NCI-H1092 treated with DMSO at 0.1 percent for 48 hours (cell line): ENCODE measurements around the gene NDUFV3.
"Not testable (repeated sequence)": the region's sequence is repeated elsewhere in the genome, so short reads cannot be mapped to it uniquely, and the experiment has no call there.

Source experiments
- DNase-seq: peaks from one replicate; lab custom pipeline; 2025; lab: John Stamatoyannopoulos, UW

The NDUFV3 gene

GRCh38 chr21:42857216-42857615 is 35.9 kb upstream of the NDUFV3 start:
- no peak for DNase-seq

DNA sequence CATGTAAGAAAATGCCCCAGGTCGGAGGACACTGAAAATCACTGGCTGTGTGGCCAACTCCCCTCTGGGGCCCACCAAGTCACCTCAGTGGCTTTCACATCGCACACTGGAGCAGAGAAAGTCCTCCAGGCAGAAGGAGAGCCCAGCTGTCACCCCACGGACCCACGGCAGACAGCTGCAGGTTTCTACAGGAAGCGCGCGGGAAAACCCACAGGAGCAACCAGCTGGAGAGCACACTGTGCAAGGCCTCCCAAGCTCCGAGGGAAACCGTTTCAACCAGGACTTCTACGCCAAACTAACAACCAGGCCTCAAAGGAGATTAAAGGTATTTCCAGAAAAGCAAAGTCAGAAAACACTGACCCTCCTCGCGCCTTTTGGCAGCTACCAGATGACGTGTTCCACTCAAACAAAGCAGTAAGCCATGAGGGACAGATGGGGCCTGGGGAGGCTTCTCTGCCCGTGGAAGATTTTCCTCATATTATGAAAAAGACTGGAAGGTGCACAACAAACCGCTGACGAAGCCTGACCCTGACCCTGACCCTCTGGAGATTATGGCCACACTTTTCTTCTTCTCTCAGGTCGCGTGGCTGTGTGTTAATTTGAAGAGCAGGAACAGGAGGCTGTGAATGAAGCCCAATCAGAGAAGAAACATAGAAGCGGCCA is 34.8 kb upstream of the NDUFV3 start:
- no peak for DNase-seq

DNA sequence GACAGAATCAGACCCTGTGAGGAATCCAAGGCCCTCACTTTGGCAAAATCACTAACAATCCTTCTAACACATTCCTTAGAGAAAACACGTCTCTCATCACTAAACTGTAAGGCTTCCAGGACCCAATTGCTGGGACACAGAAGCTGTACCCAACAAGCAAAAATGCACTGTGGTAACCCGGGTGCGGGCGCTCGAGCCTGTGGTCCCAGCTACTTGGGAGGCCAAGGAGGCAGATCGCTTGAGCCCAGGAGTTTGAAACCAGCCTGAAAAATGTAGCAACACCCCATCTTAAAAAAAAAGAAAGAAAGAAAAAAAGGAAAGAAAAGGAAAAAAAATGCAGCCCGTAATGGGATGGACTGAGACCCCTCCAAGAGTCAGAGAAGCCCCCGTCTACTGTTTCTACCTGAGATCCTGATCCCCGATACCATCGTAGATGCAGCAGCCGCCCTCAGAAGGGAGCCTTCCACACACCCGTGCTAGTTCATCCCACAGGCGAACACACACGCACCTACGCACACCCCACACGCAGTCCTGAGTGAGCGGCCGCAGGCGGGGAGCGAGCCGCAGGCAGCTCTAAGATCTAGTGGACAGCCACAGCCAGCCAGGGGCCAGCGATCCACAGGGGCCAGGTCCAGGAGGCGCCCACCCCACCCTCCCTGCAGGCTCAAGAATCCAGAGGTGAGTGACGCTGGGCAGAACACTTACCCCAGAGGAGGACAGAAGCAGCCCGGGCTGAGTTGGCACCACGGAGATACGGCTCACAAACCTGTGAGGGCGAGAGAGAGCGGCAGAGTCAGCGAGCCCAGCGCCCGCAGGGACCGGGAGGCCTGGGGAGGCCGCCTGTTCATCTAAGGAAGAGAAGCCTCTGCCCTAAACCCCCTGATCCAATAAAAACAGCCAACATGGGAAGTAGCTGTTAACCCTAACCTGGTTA is 33.9 kb upstream of the NDUFV3 start:
- no peak for DNase-seq

DNA sequence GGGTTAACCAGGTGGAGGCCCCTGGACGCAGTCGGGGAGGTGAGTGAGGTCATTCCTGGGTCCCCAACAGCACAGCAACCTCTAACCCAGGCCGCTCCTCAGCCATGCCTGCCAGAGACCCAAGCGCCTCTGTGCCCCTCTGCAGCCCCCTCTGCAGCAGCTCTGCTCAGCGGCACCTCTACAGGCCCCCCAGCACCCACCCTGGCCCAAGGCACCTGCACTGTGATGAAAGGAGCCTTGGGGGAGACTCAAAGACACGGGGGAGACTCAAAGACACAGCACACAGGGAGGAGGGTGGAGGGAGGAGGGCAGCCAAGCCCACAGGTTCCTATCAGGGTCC is 33.2 kb upstream of the NDUFV3 start:
- DNase-seq: no peak

DNA sequence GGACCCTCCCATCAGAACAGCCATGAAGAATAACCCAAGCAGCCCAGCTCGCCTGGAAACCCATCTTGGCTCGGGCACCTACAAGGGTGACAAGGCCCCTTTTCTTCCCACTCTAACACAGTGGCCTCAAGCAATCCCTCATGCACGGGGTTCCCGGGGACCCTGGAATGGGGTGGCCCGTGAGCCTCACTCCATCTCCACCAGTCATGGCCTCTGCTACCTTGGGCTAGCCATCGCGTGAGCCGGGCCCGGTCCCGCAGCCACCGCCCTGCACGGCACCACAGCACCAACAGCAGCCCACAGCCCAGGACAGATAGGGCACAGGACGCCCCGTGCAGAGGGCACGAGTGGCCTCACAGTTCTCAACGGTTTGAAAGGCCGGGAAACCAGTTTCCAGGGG is 32.8 kb upstream of the NDUFV3 start:
- no peak for DNase-seq

DNA sequence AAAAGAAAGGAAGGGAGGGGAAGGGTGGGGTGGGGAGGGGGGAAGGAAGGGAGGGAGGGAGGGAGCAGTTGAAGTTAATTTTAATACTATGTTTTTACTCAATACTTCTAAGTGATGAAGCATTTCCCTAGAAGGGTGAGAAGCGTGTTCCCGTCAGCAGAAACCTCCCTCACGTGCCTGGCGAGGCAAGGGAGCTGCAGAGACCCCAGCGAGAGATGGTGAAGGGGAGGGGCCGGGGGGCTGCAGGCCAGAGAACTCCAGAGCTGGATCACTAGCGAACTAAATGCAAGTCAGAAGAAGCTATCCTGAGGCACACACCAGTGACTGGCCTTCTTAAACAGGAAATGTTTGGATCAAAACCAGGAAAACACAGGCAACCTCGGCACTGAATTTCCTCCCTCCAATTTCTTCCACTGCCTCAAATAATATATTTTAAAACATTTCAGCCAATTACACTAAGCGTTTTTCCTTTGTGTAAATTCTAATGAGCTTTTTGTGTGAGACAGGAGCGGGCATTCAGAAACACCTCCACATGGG is 31.7 kb upstream of the NDUFV3 start:
- no peak for DNase-seq

GRCh38 chr21:42861848-42862400 is 31.2 kb upstream of the NDUFV3 start:
- no peak for DNase-seq

GRCh38 chr21:42862774-42863503 is 30.2 kb upstream of the NDUFV3 start:
- no peak for DNase-seq

GRCh38 chr21:42863504-42863870 is 29.6 kb upstream of the NDUFV3 start:
- DNase-seq: no peak

- no peak for DNase-seq
These were observed 28.8 kb upstream of the NDUFV3 start for GRCh38 chr21:42864286-42864685.

GRCh38 chr21:42864815-42865775 is 28.0 kb upstream of the NDUFV3 start:
- peak; percentile 54 for DNase-seq

DNA sequence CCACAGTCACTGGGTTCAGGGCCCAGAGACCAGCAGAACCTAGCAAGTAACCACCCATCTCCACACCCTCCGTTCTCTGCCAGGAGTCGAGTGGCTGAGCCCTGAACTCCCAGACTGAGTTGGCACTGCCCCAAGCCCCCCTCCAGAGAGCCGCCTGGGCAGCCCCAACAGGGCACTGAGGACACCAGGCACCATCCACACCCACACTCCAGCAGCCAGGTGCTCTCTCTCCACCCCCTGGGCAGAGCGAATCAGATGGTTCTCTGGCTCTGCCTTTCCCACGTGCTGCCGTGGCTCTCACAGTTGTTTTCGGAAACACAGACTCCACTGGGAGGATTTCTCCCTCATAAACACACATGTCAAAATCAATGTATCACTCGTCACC is 27.3 kb upstream of the NDUFV3 start:
- peak; percentile 73 for DNase-seq

DNA sequence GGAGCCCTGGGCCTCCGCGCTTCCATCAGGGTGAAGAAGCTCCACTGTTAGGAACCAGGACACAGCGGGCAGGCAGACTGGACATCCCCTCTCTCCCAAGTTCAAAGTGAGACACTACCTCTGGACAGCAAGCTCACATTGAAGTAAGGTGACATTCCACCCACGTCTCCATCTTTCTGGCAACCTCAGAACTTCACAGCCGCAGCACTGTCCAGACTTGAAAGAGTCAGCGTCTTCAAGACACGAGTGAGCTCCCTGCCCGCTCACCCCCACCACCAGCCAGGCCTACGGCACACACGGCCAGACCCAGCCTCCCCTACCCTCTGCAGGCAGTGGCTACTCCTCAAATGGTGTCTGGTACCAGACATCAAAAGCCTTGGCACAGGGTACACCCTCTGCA is 24.9 kb upstream of the NDUFV3 start:
- no peak for DNase-seq

DNA sequence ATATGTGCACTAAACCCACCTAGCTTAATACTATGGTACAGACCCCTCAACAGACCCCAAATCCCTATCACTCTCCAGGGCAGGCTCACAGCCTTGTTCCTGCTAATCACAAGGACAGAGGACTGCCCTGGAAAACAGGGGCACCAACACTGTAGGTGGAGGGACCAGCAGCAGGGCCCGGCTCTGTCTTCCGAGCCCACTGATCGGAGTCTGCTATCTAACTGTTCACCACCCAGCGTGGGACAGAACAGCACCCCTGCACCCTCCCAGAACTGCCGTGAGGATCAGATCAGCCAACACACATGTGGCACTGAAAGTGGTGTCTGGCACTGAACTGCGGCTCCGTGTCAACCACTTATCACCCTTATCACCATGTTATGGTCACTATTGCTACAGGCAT is 20.0 kb upstream of the NDUFV3 start:
- DNase-seq: no peak

- not testable (repeated sequence) for DNase-seq
These were observed 17.3 kb upstream of the NDUFV3 start for GRCh38 chr21:42875811-42876210.

DNA sequence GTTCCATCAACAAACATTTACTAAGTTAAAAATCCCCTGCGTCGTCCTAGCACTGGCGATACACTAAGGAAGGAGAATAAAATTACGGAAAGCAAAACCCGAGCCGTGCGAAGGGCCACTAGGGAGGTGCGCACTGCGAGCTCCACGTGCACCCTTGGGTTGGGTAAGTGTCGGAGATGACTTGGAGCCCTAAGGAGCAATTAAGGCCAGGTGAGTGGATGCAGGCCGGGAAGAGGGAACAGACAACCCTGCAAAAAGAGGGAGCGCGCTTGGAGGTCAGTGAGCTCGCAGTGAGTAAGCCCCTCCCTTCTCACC is 14.5 kb upstream of the NDUFV3 start:
- no peak for DNase-seq

DNA sequence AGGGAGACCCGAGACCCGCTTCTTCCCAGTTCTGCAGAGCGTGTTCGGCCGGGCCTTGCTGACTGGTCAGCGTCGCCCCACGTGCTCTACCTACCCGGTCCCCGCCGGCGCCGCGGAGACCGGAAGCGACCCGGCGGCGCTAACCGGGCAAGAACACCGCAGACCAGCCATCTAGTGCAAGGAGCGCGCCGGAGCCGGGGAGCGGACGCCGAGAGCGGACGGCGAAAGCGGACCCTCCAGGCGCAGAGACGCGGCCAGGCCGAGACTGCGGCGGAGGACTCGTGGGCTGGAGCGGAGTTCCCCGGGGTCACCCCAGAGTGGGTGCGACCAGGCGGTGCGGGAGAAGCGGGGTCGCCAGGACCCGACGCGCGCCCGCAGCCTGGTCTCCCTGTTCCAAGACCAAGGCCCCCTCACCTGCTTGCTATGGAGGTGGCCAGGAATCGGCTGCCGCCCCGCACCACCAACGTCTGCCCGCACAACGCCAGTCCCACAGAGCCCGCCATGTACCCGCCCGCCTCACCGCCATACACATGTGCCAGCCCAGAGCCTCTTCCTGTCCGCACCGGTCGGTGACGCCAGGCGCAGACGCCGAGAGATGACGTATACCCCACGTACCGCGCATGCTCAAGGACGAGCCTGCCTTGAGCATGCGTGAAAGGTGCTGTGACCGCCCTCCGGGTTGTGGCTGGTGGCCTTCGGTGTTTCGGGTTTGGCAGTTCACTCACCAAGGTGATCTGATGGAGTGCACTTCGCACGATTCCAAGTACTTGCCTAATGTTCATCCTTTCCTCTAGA is 13.9 kb upstream of the NDUFV3 start, which contains the start of gene WDR4:
TSS of gene WDR4 (minus strand) at position 547 of the 795 bp plus-strand sequence. CDS start at position 503, 44 bp downstream.
- peak; percentile 97 for DNase-seq

- DNase-seq: no peak
These were observed 12.8 kb upstream of the NDUFV3 start for GRCh38 chr21:42880352-42880751.

DNA sequence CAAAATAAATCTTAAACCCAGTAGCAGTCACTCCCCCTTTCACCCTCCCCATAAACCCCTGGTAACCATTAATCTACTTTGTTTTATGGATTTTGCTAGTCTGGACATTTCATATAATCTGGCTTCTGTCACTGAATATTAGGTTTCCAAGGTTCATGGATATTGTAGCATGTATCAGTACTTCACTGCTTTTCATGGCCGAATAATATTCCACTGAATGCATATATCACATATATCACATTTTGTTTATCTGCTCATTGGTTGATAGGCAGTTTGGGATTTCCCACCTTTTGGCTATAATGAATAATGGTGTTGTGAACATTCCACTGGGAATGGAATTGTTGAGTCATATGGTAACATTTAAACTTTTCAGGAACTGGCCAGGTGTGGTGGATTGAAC is 9.2 kb upstream of the NDUFV3 start:
- no peak for DNase-seq

- no peak for DNase-seq
These were observed 5.8 kb upstream of the NDUFV3 start for GRCh38 chr21:42887326-42887725.

GRCh38 chr21:42892582-42892930 is 553 bp upstream of the NDUFV3 start:
- no peak for DNase-seq
